Activated naive CD4-positive, alpha-beta T cell treated with anti-CD3 and anti-CD28 coated beads, Interleukin-2, amount 10 ng/mL, durations not matched to agents 7 days and 5 days (primary cell): Measurements from ENCODE around the gene CAPN12.
A peak's percentile ranks its signal among the peaks of the same experiment; 100 is the strongest.

Experiments
- CTCF ChIA-PET: fragments of 350-600 bp; sonication (Branson Sonifier 250); formaldehyde crosslinking; loops from one replicate; lab custom pipeline; 2021; ENCODE audit warnings: antibody characterized with exemption; lab: Charles Lee
- DNase-seq: peaks from one replicate; pipeline ENCODE4 v3.0.0-alpha.2; 2020
- H3K27ac Mint-ChIP-seq: one replicate; pipeline ENCODE4 v1.8.0; 2021; ENCODE audit warnings: mild to moderate bottlenecking, moderate library complexity, mixed read lengths
- H3K27me3 Mint-ChIP-seq: one replicate; pipeline ENCODE4 v1.8.0; 2021; ENCODE audit warnings: mild to moderate bottlenecking, mixed read lengths
- H3K36me3 Mint-ChIP-seq: one replicate; pipeline ENCODE4 v1.8.0; 2021; ENCODE audit warnings: mixed read lengths
- H3K4me1 Mint-ChIP-seq: one replicate; pipeline ENCODE4 v1.8.0; 2021; ENCODE audit warnings: mixed read lengths
- H3K4me3 Mint-ChIP-seq: one replicate; pipeline ENCODE4 v1.8.0; 2021; ENCODE audit warnings: mild to moderate bottlenecking, moderate library complexity, mixed read lengths
- H3K9me3 Mint-ChIP-seq: one replicate; pipeline ENCODE4 v1.8.0; 2021; ENCODE audit warnings: mixed read lengths

The CAPN12 gene

DNA sequence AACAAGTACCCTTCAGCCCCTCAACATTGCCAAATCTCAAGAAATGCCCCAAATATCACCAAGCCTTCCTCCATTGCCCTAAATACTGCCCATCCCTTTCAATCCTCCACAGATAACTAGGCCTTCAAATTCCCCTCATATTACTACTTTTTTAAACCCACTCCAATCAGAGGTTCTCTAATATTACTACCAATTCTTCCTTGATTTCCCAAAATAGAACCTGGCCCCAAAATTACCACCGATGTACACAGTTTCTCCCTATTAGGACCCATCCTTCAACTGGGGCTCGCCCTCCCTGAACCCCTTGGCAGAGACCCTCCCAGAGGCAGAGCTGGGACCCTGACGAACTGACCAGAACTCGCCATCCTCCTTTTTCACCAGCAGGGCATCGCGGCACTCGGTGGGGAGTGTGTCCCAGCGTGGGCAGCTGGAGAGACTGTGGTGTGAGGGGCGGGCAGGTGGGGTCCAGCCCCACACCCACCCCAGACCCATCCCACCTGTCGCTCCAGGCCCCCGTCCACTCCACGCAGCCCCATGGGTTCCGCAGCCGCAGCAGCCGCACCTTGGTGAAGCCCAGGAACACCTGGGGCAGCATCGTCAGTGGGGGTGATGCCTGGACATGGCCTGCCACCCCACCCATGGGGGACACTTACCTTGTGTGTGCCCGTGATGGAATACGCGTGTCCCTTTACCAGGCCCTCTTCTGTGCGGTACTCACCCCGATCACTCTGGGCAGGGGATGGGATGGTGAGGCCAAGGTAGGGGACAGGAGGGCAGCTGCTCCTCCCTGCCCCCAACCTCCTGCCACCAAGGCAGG, 6.1 kb downstream of the CAPN12 start:
- Mint-ChIP-seq H3K4me1 (peaks cover 54% of the 10 kb centered on the region), H3K36me3 (peaks cover 2% of the 10 kb centered on the region), H3K27me3 (peaks cover 63% of the 10 kb centered on the region), H3K4me3 (peak overlapping the region; percentile 31), H3K27ac (no peak overlapping the region), H3K9me3 (no peaks in the 10 kb centered on the region)
- DNase-seq: no peak
- CTCF ChIA-PET: no interaction called here

DNA sequence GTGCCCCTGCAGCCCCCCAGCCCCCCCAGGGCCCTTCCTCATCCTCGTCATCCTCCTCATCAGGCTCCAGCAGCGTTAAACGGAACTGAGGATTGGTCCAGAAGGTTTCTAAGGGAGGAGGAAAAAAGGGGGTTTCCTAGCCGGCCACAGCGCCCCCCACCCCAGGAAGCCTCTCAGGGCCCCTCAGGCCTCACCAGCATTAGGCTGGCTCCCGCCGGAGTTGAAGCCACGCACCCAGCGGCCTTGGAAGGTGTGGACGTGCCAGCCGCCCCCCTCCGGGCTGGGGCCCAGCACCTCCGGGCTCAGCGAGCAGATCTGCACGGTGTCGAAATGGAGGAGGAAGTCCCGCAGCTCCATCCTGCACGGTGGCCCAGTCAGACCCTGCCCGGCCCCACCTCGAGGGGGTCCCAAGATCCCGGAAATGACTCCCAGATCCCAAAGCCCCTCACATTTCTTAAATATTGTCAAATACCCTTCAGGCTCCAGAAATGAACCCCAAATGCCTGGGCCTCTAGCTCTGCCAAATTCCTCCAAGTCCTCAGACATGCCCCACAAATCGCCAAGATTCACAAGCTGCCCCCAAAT, 6.9 kb downstream of the CAPN12 start:
- CTCF ChIA-PET: no interaction called here
- H3K4me3 Mint-ChIP-seq: peak overlapping the region; percentile 31
- no peak for DNase-seq
- peaks cover 6% of the 10 kb centered on the region for H3K36me3 Mint-ChIP-seq
- peaks cover 58% of the 10 kb centered on the region for H3K27me3 Mint-ChIP-seq
- H3K9me3 Mint-ChIP-seq: no peaks in the 10 kb centered on the region
- H3K4me1 Mint-ChIP-seq: peaks cover 61% of the 10 kb centered on the region
- H3K27ac Mint-ChIP-seq: no peak overlapping the region

DNA sequence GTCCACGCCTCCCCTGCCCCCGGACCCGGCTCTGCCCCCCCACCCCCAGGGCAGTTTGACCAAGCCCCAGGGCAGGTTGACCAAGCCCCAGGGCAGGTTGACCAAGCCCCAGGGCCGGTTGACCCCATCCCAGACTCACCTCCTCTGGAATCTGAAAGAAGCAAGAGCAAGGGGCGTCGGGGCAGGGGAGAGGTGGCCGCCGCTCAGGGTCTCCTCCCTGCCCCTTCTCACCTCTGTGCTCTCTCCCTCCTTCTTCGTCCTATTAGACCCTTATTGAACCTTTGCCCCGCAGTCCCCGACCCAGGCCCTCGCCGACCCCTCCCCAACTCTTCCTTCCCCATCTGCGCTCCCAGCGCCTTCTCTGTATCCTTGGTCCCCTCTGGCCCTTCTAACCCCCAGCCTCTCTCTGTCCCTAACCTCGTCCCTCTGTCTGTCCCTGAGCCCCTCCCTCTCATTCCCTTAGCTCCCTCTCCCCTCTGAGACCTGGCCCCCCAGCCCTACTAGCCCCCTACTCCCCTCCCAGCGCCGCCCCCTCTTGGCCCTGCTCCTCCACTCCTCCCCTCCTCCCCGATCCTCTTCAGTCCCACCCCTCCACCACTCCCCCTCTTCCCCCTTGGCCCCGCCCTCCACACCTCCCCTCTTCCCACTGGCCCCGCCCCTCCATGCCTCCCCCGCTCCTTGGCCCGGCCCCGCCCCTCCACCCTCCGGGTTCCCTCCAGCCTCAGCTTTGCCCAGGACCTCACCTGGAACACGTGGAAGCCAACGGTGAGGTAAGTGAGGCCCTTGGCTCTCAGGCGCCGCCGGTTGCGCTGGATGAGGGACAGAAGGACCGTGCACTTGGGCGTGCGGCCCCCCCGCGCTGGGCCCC, 7.6 kb downstream of the CAPN12 start:
- Mint-ChIP-seq H3K4me3 (peak overlapping the region; percentile 69), H3K27me3 (peaks cover 57% of the 10 kb centered on the region), H3K36me3 (peaks cover 10% of the 10 kb centered on the region), H3K9me3 (no peaks in the 10 kb centered on the region), H3K27ac (no peak overlapping the region), H3K4me1 (peaks cover 65% of the 10 kb centered on the region)
- CTCF ChIA-PET: no interaction called here
- peak; percentile 74 for DNase-seq

DNA sequence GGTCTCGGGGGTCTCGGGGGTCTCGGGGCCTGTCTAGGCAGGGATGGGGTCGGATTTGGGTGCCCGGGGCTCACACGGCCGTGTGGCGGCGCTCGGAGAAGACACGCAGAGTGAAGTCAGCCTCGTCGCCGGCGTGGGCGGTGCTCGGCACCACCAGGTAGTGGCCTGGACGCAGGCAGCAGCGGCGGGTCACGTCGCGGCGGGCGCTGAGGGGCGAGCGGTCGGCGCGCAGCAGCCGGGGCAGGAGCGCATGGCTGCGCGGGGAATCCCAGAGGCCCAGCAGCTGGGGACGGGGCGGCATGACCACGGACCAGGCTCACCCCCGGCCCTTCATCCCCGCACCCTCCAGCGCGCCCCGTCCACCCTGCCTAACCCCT, 8.2 kb downstream of the CAPN12 start:
- Mint-ChIP-seq H3K4me1 (peaks cover 65% of the 10 kb centered on the region), H3K27ac (no peak overlapping the region), H3K27me3 (peaks cover 57% of the 10 kb centered on the region), H3K4me3 (peak overlapping the region; percentile 58), H3K9me3 (no peaks in the 10 kb centered on the region), H3K36me3 (peaks cover 14% of the 10 kb centered on the region)
- peak; percentile 71 for DNase-seq
- CTCF ChIA-PET: no interaction called here

DNA sequence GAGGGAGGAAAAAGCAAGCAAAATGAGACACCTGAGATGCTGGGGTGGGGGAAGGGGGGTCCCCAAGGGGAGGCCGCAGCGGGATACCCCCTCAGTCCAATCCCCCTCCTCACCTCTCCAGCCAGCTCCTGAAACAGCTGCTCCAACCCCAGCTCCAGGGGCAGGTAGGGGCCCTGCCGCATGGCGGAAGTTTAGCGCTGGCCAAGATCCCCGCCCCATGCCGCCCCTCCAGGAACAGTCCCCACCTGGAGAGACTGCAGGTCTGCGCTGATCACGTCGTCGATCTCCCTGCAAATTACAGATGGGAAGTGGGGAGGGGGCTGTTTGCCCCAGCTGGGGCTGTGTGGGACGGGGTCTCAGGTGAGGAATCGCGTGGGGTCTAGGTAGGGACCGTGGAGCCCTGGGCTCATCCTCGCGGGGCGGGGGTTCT, 9.0 kb downstream of the CAPN12 start:
- peak; percentile 63 for DNase-seq
- H3K36me3 Mint-ChIP-seq: peaks cover 18% of the 10 kb centered on the region
- H3K9me3 Mint-ChIP-seq: no peaks in the 10 kb centered on the region
- H3K27ac Mint-ChIP-seq: peak overlapping the region; percentile 91
- CTCF ChIA-PET: interaction anchor here (0.7 to 3.4 kb wide), 5 partner anchors 9 to 265 kb away, joined by 3 to 18 read pairs (median 4); partner anchors contain the start of genes MRPS12 and SARS2
- peak overlapping the region; percentile 74 for H3K4me3 Mint-ChIP-seq
- H3K27me3 Mint-ChIP-seq: peaks cover 50% of the 10 kb centered on the region
- H3K4me1 Mint-ChIP-seq: peaks cover 66% of the 10 kb centered on the region

DNA sequence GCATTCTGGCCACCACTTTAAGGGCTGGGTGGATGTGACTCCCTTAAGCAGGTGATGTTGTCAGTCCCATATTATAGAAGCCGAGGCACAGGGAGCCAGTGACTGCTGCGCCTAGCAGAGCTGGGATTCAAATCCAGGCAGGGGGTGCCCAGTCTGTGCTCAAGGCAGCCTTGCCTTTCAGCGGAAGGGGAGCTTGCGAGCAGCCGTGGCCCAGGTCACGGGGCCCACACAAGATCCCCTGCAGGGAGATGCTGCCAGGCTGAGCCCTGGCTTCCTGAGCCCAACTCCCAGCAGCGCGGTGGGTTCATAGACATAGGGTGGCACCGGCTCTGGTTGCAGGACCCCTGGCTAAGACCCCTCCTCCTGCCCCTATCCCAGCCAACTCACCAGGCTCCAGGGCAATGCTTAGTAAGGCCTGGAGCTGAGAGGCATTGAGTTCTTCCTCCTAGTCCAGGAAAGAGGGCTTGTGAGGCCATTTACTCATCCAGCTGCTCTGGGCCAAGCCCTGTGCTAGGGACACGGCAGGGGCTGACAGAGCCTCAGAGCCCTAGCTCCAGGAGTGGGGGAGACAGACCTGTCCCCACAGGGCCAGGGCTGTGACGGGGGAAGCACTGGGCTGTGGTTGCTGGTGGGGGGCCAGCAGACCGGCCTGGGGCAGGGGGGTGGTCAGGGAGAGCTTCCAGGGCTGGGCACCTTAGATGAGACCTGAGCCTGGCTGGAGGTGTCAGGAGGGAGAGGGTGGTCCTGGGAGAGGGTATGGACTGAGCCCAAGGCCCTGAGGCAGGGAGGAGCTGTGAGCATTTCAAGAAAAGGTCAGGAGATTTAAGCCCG, 9.6 kb downstream of the CAPN12 start:
- Mint-ChIP-seq H3K4me3 (peak overlapping the region; percentile 74), H3K36me3 (peaks cover 23% of the 10 kb centered on the region), H3K27me3 (peaks cover 44% of the 10 kb centered on the region), H3K27ac (peak overlapping the region; percentile 91), H3K4me1 (peaks cover 63% of the 10 kb centered on the region), H3K9me3 (no peaks in the 10 kb centered on the region)
- DNase-seq: peak; percentile 67
- CTCF ChIA-PET: interaction anchor here (0.7 to 3.4 kb wide), 6 partner anchors 9 to 265 kb away, joined by 3 to 18 read pairs (median 4); partner anchors contain the start of genes MRPS12 and SARS2

DNA sequence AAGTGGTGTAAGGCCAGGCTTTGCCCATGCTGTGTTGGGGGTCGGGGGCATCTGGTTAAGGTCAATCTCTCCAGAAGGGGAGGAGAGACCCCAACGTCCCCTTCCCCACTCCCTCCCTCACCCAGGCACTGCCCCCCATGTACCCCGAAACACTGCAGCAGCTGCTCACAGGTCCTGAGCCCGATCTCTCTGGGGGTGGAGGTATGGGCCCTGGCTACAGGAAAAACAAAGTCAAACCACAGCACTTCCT, 10.2 kb downstream of the CAPN12 start:
- Mint-ChIP-seq H3K4me1 (peaks cover 60% of the 10 kb centered on the region), H3K27me3 (peaks cover 39% of the 10 kb centered on the region), H3K36me3 (peaks cover 25% of the 10 kb centered on the region), H3K4me3 (peak overlapping the region; percentile 74), H3K9me3 (no peaks in the 10 kb centered on the region), H3K27ac (peak overlapping the region; percentile 91)
- CTCF ChIA-PET: interaction anchor here (1.0 to 3.4 kb wide), 3 partner anchors 135 to 218 kb away, joined by 3 to 18 read pairs (median 5); partner anchors contain the start of genes MRPS12 and SARS2
- DNase-seq: no peak

DNA sequence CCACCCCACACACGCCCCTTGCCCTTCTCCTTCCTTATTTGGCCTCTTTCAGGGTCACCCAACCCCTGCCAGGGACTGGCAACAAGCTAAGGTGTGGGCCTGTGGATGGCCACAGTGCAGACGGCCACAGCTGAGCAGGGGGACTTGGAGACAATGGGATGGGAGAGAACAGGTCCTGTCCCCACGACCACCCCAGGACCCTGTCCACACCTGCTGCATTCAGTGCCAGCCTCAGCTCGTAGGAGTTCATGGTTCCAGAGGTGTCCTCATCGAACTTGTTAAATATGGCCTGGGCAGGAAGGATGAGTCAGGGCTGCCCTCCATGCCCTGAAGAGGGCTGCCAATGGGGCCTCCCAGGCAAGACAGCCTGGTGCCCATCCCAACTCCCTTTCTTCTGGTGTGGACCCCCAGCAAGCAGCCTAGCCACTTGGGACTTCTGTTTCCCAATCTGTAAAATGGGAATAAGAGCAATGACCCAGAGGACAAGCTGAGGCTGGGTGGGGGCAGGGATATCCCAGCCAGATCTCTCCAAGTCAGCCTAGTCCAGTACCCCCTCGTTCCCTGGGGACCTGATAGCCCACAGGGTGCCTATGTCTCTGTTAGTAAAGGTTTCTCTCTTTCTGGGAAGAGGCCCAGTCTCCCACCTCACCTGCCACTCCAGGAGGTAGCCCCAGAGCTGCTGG, 10.6 kb downstream of the CAPN12 start:
- Mint-ChIP-seq H3K9me3 (no peaks in the 10 kb centered on the region), H3K4me3 (peak overlapping the region; percentile 74), H3K4me1 (peaks cover 56% of the 10 kb centered on the region), H3K27me3 (peaks cover 35% of the 10 kb centered on the region), H3K36me3 (peaks cover 25% of the 10 kb centered on the region), H3K27ac (peak overlapping the region; percentile 91)
- CTCF ChIA-PET: interaction anchor here (0.6 to 3.4 kb wide), 4 partner anchors 36 to 219 kb away, joined by 3 to 18 read pairs (median 4); partner anchors contain the start of genes MRPS12 and SARS2
- DNase-seq: peak; percentile 31

DNA sequence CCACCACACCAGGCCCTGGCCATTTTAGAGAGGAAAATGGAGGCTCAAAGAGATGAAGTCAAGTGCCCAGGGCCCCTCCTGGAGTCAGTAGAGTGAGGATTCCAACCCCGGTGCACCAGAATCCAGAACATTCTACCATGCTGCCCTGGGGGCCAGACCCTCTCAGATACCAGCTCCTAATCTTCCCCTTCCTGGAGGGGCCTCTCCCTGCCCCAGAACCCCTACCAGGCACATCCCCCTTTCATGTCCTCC, 11.1 kb downstream of the CAPN12 start:
- H3K9me3 Mint-ChIP-seq: no peaks in the 10 kb centered on the region
- no peak for DNase-seq
- H3K4me3 Mint-ChIP-seq: no peak overlapping the region
- H3K27ac Mint-ChIP-seq: peak overlapping the region; percentile 91
- CTCF ChIA-PET: interaction anchor here (0.6 to 3.4 kb wide), 2 partner anchors 36 to 197 kb away, joined by 3 to 18 read pairs; partner anchors contain the start of genes MRPS12 and SARS2
- peaks cover 30% of the 10 kb centered on the region for H3K27me3 Mint-ChIP-seq
- H3K36me3 Mint-ChIP-seq: peaks cover 28% of the 10 kb centered on the region
- H3K4me1 Mint-ChIP-seq: peaks cover 53% of the 10 kb centered on the region

DNA sequence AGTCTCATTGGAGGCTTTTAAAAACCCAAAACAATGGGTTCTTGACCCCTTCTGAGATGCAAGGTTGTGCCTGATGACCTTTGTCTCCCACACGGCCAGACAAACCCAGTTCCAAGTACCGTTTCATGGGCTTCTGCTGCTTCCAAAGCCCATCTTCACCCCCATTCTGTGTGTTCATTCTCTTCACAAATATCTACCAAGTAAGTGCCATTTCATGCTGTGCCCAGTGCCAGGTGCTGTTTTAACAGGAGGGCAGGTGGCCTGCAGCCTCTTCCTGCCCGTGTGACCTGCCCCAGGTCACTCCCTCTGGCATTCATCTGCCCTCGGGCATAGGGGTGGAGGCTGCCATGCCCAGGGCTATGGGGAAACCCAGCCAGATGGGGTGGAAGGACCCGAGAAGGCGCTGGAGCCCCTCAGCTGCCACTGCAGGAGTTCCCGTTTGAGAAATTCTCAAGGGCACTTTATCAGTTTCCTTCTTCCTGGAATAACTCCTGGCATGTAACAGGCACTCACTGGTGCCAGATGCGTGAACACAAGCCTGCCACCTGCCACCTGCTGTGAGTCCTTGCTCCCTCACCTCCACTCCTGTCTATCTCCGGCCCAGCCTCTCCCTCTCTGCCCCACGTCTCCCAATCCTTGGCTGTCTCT, 12.5 kb downstream of the CAPN12 start:
- Mint-ChIP-seq H3K36me3 (peaks cover 29% of the 10 kb centered on the region), H3K27ac (peak overlapping the region; percentile 25), H3K4me3 (no peak overlapping the region), H3K27me3 (peaks cover 18% of the 10 kb centered on the region), H3K9me3 (no peaks in the 10 kb centered on the region), H3K4me1 (peaks cover 47% of the 10 kb centered on the region)
- no peak for DNase-seq
- CTCF ChIA-PET: no interaction called here

DNA sequence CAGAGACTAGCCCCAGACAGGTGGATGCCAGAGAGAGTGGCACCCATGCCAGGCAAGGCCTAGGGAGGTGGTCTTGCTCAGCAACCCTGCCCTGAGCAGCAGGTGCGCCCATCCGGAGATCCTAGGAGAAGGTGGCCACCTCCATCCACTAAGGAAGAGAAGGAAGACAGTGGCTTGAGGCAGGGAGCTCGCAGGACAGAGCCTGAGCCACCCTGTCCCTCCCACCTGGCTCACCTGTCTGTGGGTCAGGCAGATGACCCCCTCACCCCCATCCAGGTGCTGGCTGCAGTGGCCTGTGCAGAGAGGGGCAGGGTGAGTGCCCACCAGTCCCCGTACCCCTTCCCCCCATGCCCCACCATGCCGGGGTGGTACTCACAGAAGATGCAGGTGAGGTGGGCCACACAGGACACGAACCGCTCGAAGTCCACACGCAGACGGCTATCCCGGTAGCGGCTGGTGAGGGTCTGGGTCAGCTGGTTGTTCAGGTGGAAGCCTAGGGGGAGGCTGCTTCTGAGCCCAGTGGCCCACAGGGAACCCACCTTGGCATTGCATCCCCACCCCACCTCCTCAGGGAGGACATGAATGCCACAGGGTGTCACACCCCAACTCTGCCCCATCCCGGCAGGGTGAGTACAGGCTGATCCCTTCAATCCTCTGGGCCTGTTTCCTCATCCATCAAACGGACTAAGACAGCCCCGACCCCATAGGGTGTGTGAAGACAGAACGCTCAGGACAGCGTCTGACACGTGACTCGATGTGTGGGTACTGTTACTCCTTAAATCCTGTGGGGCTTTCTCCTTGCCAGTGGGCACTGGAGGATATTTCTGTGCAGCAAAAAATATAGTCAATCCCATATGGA, 13.3 kb downstream of the CAPN12 start:
- no peak overlapping the region for H3K27ac Mint-ChIP-seq
- CTCF ChIA-PET: interaction anchor here (0.8 to 1.4 kb wide), 4 partner anchors 11 to 203 kb away, joined by 3 to 4 read pairs (median 4); no protein-coding TSS in a partner anchor
- no peaks in the 10 kb centered on the region for H3K9me3 Mint-ChIP-seq
- H3K36me3 Mint-ChIP-seq: peaks cover 32% of the 10 kb centered on the region
- peaks cover 42% of the 10 kb centered on the region for H3K4me1 Mint-ChIP-seq
- no peak overlapping the region for H3K4me3 Mint-ChIP-seq
- no peak for DNase-seq
- peaks cover 9% of the 10 kb centered on the region for H3K27me3 Mint-ChIP-seq

DNA sequence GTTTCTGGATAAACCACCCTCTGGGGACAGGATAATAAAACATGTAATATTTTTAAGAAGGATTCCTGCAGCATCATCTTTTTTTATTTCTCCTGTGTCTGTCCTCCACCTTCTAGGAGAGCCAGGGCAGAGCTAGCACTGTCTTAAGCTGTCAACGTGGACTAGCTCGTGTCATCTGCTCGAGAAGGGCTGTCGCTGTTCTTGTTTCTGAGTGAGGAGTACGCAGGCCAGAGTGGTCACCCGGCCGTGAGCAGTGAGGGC, 13.9 kb downstream of the CAPN12 start:
- CTCF ChIA-PET: interaction anchor here (0.6 to 1.4 kb wide), 5 partner anchors 11 to 203 kb away, joined by 3 to 4 read pairs (median 3); no protein-coding TSS in a partner anchor

More for the DNA sequence above, 13.9 kb downstream of the CAPN12 start:
- H3K27me3 Mint-ChIP-seq: peaks cover 8% of the 10 kb centered on the region
- H3K4me3 Mint-ChIP-seq: no peak overlapping the region
- peaks cover 41% of the 10 kb centered on the region for H3K4me1 Mint-ChIP-seq
- peaks cover 32% of the 10 kb centered on the region for H3K36me3 Mint-ChIP-seq
- peak overlapping the region; percentile 49 for H3K27ac Mint-ChIP-seq
- H3K9me3 Mint-ChIP-seq: no peaks in the 10 kb centered on the region
- DNase-seq: no peak
